Trophoblast cell (in vitro differentiated cells and primary cell): Measurements from ENCODE around the gene GAB2.

ENCODE experiments used
- DNase-seq, 2 donors: peaks; one replicate each; pipeline ENCODE4 v3.0.0-alpha.2; 2016
- H2AFZ ChIP-seq: 2 replicates; pipeline ENCODE4 v1.6.1; 2013; ENCODE audit warnings: low read length, moderate library complexity, mild to moderate bottlenecking; ENCODE audit not compliant: insufficient read depth, poor library complexity
- H2AK5ac ChIP-seq: 2 replicates; pipeline ENCODE4 v1.6.1; 2013; ENCODE audit warnings: mild to moderate bottlenecking, low read length
- H2BK120ac ChIP-seq: 2 replicates; pipeline ENCODE4 v1.6.1; 2013; ENCODE audit warnings: low read length, mild to moderate bottlenecking, moderate library complexity; ENCODE audit not compliant: insufficient read depth, poor library complexity
- H2BK12ac ChIP-seq: 2 replicates; pipeline ENCODE4 v1.6.1; 2013; ENCODE audit warnings: mild to moderate bottlenecking, low read length, moderate library complexity
- H2BK5ac ChIP-seq: 2 replicates; pipeline ENCODE4 v1.6.1; 2013; ENCODE audit warnings: low read length, low read depth, moderate library complexity, mild to moderate bottlenecking; ENCODE audit not compliant: poor library complexity
- H3K14ac ChIP-seq: 2 replicates; pipeline ENCODE4 v1.6.1; 2013; ENCODE audit warnings: mild to moderate bottlenecking, low read length
- H3K18ac ChIP-seq: 2 replicates; pipeline ENCODE4 v1.6.1; 2013; ENCODE audit warnings: mild to moderate bottlenecking, low read length
- H3K23ac ChIP-seq: 2 replicates; pipeline ENCODE4 v1.6.1; 2013; ENCODE audit warnings: low read length
- H3K27ac ChIP-seq: 2 replicates; pipeline ENCODE4 v1.5.1; 2013; ENCODE audit warnings: low read depth, mild to moderate bottlenecking, inconsistent platforms, low read length, moderate library complexity
- H3K27me3 ChIP-seq: 2 replicates; pipeline ENCODE4 v1.6.1; 2013; ENCODE audit warnings: inconsistent platforms, mild to moderate bottlenecking, low read length, moderate library complexity; ENCODE audit not compliant: insufficient read depth
- H3K36me3 ChIP-seq, 2 experiments: 1 replicate in 1 of 2; 2 replicates in 1 of 2; pipeline ENCODE4 v1.6.1; 2013; ENCODE audit warnings: low read length in 2 of 2, mild to moderate bottlenecking in 2 of 2, moderate library complexity in 1 of 2; ENCODE audit not compliant: insufficient read depth in 2 of 2, control insufficient read depth in 1 of 2
- H3K4ac ChIP-seq: 2 replicates; pipeline ENCODE4 v1.6.1; 2013; ENCODE audit warnings: low read depth, mild to moderate bottlenecking, low read length, moderate library complexity
- H3K4me1 ChIP-seq, 2 experiments: 1 replicate in 1 of 2; 2 replicates in 1 of 2; pipeline ENCODE4 v1.6.1; 2013; ENCODE audit warnings: low read length in 2 of 2, mild to moderate bottlenecking in 2 of 2, moderate library complexity in 1 of 2; ENCODE audit not compliant: insufficient read depth in 2 of 2, control insufficient read depth in 1 of 2
- H3K4me2 ChIP-seq: 2 replicates; pipeline ENCODE4 v1.6.1; 2013; ENCODE audit warnings: inconsistent platforms, mild to moderate bottlenecking, low read length, moderate library complexity
- H3K4me3 ChIP-seq: 2 replicates; pipeline ENCODE4 v1.5.1; 2013; ENCODE audit warnings: mild to moderate bottlenecking, low read depth, low read length, inconsistent platforms
- H3K79me1 ChIP-seq: one replicate; pipeline ENCODE4 v1.6.1; 2013; ENCODE audit warnings: low read length
- H3K79me2 ChIP-seq: 2 replicates; pipeline ENCODE4 v1.6.1; 2013; ENCODE audit warnings: low read length, mild to moderate bottlenecking; ENCODE audit not compliant: control insufficient read depth, insufficient read depth, poor library complexity
- H3K9ac ChIP-seq: 2 replicates; pipeline ENCODE4 v1.6.1; 2013; ENCODE audit warnings: mild to moderate bottlenecking, low read length
- H3K9me3 ChIP-seq: 2 replicates; pipeline ENCODE4 v1.6.1; 2013; ENCODE audit warnings: low read depth, mild to moderate bottlenecking, control low read depth, inconsistent platforms, low read length; ENCODE audit not compliant: insufficient read depth
- H4K12ac ChIP-seq: 2 replicates; pipeline ENCODE4 v1.6.1; 2013; ENCODE audit warnings: low read depth, mild to moderate bottlenecking, low read length, moderate library complexity
- H4K8ac ChIP-seq: 2 replicates; pipeline ENCODE4 v1.6.1; 2013; ENCODE audit warnings: low read depth, mild to moderate bottlenecking, low read length, moderate library complexity
- H4K91ac ChIP-seq: one replicate; pipeline ENCODE4 v1.6.1; 2013; ENCODE audit warnings: low read depth, mild to moderate bottlenecking, low read length, moderate library complexity
- WGBS: extraction: QIAGEN DNeasy Blood & Tissue Kit; methylation state at CpG from one replicate; pipeline ENCODE4 v1.1.7; 2013; ENCODE audit warnings: missing lambda C conversion rate; ENCODE audit not compliant: insufficient read length, insufficient coverage; ENCODE audit errors: extremely low coverage; 5-methylcytosine and 5-hydroxymethylcytosine counted together

GAB2 gene

GRCh38 chr11:78340530-78340929 lies 77.1 kb downstream of the GAB2 start:
- Histone ChIP-seq H3K9me3 (no peaks in the 10 kb centered on the region), H2BK120ac (no peak overlapping the region), H3K4me1 (no peaks in the 10 kb centered on the region), H3K4me2 (no peak overlapping the region), H3K27me3 (no peaks in the 10 kb centered on the region), H3K36me3 (peaks cover 0 to 2% of the 10 kb centered on the region in 2 experiments), H3K18ac (no peak overlapping the region), H3K4ac (no peak overlapping the region), H2AFZ (no peak overlapping the region), H4K8ac (no peak overlapping the region), H2AK5ac (no peak overlapping the region), H4K12ac (no peak overlapping the region), H3K4me3 (no peak overlapping the region), H2BK5ac (no peak overlapping the region), H3K79me1 (no peaks in the 10 kb centered on the region), H4K91ac (no peak overlapping the region), H3K79me2 (peaks cover 1% of the 10 kb centered on the region), H3K27ac (no peak overlapping the region), H3K23ac (no peak overlapping the region), H2BK12ac (no peak overlapping the region), H3K14ac (no peak overlapping the region), H3K9ac (no peak overlapping the region)
- WGBS, result no CpG with 5 or more reads among the region's 2 CpGs
- no peak for DNase-seq

GRCh38 chr11:78339945-78340344 lies 77.7 kb downstream of the GAB2 start:
- Histone ChIP-seq H3K18ac (no peak overlapping the region), H3K9ac (no peak overlapping the region), H3K4me1 (no peaks in the 10 kb centered on the region), H2AK5ac (no peak overlapping the region), H3K79me1 (no peaks in the 10 kb centered on the region), H3K36me3 (peaks cover 0 to 2% of the 10 kb centered on the region in 2 experiments), H4K91ac (no peak overlapping the region), H4K8ac (no peak overlapping the region), H3K27ac (no peak overlapping the region), H2BK12ac (no peak overlapping the region), H3K27me3 (no peaks in the 10 kb centered on the region), H3K9me3 (no peaks in the 10 kb centered on the region), H3K4me2 (no peak overlapping the region), H2BK5ac (no peak overlapping the region), H4K12ac (no peak overlapping the region), H2AFZ (no peak overlapping the region), H3K23ac (no peak overlapping the region), H3K4ac (no peak overlapping the region), H3K79me2 (peaks cover 1% of the 10 kb centered on the region), H3K14ac (no peak overlapping the region), H3K4me3 (no peak overlapping the region), H2BK120ac (no peak overlapping the region)
- WGBS, result no CpG with 5 or more reads among the region's 3 CpGs
- DNase-seq, result peak in 1 of 2 donors; percentile 29

GRCh38 chr11:78339483-78339882 lies 78.1 kb downstream of the GAB2 start:
- Histone ChIP-seq H4K8ac (no peak overlapping the region), H2BK120ac (no peak overlapping the region), H4K12ac (no peak overlapping the region), H3K23ac (no peak overlapping the region), H2AK5ac (no peak overlapping the region), H3K9ac (no peak overlapping the region), H3K9me3 (no peaks in the 10 kb centered on the region), H2BK12ac (no peak overlapping the region), H3K18ac (no peak overlapping the region), H3K27me3 (no peaks in the 10 kb centered on the region), H2BK5ac (no peak overlapping the region), H3K79me1 (no peaks in the 10 kb centered on the region), H3K4me1 (no peaks in the 10 kb centered on the region), H3K79me2 (peaks cover 1% of the 10 kb centered on the region), H3K36me3 (no peaks in the 10 kb centered on the region), H3K14ac (no peak overlapping the region), H3K4me3 (no peak overlapping the region), H2AFZ (no peak overlapping the region), H3K4me2 (no peak overlapping the region), H3K4ac (peak overlapping the region; percentile 52), H4K91ac (no peak overlapping the region), H3K27ac (no peak overlapping the region)
- WGBS, result no CpG with 5 or more reads among the region's 1 CpG
- no peak for DNase-seq

DNA sequence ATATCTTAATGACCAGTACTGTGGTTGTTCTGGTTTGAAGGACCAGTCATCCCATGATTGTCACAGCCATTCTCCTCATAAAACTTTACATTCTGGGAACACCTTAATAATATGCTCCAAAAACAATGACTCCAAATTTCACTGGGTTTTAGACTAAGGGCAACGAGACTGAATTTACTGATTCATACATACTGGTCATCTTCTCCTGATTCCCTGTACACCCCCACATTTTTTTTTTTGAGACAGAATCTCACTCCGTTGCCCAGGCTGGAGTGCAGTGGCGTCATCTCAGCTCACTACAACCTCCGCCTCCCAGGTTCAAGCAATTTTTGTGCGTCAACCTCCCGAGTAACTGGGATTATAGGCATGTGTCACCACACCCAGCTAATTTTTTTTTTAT lies 78.9 kb downstream of the GAB2 start:
- H3K79me1 ChIP-seq, result no peaks in the 10 kb centered on the region
- no peak overlapping the region for H3K4ac ChIP-seq
- H3K9ac ChIP-seq, result no peak overlapping the region
- no peak overlapping the region for H2AK5ac ChIP-seq
- no peak overlapping the region for H4K12ac ChIP-seq
- H3K9me3 ChIP-seq, result no peaks in the 10 kb centered on the region
- no peak overlapping the region for H2BK120ac ChIP-seq
- no peaks in the 10 kb centered on the region for H3K27me3 ChIP-seq
- H3K23ac ChIP-seq, result no peak overlapping the region
- no peak overlapping the region for H4K8ac ChIP-seq
- H4K91ac ChIP-seq, result no peak overlapping the region
- DNase-seq, result no peak
- H2BK5ac ChIP-seq, result no peak overlapping the region
- no peak overlapping the region for H2BK12ac ChIP-seq
- H3K4me1 ChIP-seq, result no peaks in the 10 kb centered on the region
- H2AFZ ChIP-seq, result no peak overlapping the region
- no peak overlapping the region for H3K4me2 ChIP-seq
- H3K4me3 ChIP-seq, result no peak overlapping the region
- no CpG with 5 or more reads among the region's 6 CpGs for WGBS
- no peak overlapping the region for H3K27ac ChIP-seq
- H3K79me2 ChIP-seq, result peaks cover 1% of the 10 kb centered on the region
- no peak overlapping the region for H3K14ac ChIP-seq
- H3K18ac ChIP-seq, result no peak overlapping the region
- H3K36me3 ChIP-seq, result no peaks in the 10 kb centered on the region
